HG02588 (cell line): ENCODE data around the gene SLC23A3.

Experiments
- ATAC-seq: cut with Tn5 transposase; IDR thresholded peaks from one replicate; pipeline ENCODE4 v1.9.1; 2021; ENCODE audit warnings: mild to moderate bottlenecking, moderate library complexity; ENCODE audit not compliant: unreplicated experiment

The SLC23A3 gene

GRCh38 chr2:219155054-219155644 is 14.7 kb downstream of the SLC23A3 start:
- no peak for ATAC-seq

- ATAC-seq: no peak
Observed at GRCh38 chr2:219149667-219150066, 20.2 kb downstream of the SLC23A3 start.

- no peak for ATAC-seq
Observed at GRCh38 chr2:219142329-219142728, 27.5 kb downstream of the SLC23A3 start.

GRCh38 chr2:219140722-219141121 is 29.1 kb downstream of the SLC23A3 start:
- no peak for ATAC-seq

- ATAC-seq: no peak
Observed at GRCh38 chr2:219133976-219134375, 35.9 kb downstream of the SLC23A3 start.

- no peak for ATAC-seq
Observed at GRCh38 chr2:219131744-219132143, 38.1 kb downstream of the SLC23A3 start.

GRCh38 chr2:219131327-219131726 is 38.5 kb downstream of the SLC23A3 start:
- ATAC-seq: no peak

GRCh38 chr2:219129589-219129988 is 40.2 kb downstream of the SLC23A3 start:
- ATAC-seq: no peak

GRCh38 chr2:219128396-219128795 is 41.4 kb downstream of the SLC23A3 start:
- ATAC-seq: no peak

GRCh38 chr2:219127037-219127635 is 42.7 kb downstream of the SLC23A3 start:
- no peak for ATAC-seq

- ATAC-seq: no peak
Observed at GRCh38 chr2:219126555-219126954, 43.3 kb downstream of the SLC23A3 start.

- ATAC-seq: no peak
Observed at GRCh38 chr2:219125886-219126270, 44.0 kb downstream of the SLC23A3 start.

- no peak for ATAC-seq
Observed at GRCh38 chr2:219125225-219125885, 44.5 kb downstream of the SLC23A3 start.

- ATAC-seq: no peak
Observed at GRCh38 chr2:219124381-219125110, 45.3 kb downstream of the SLC23A3 start.

GRCh38 chr2:219123356-219124135 is 46.3 kb downstream of the SLC23A3 start:
- ATAC-seq: no peak

- ATAC-seq: no peak
Observed at GRCh38 chr2:219122202-219122980, 47.4 kb downstream of the SLC23A3 start.

- no peak for ATAC-seq
Observed at GRCh38 chr2:219120082-219120481, 49.7 kb downstream of the SLC23A3 start.

GRCh38 chr2:219119422-219120043 is 50.3 kb downstream of the SLC23A3 start:
- ATAC-seq: no peak

GRCh38 chr2:219118504-219118903 is 51.3 kb downstream of the SLC23A3 start:
- no peak for ATAC-seq
